Spleen (tissue), 11 donors: ENCODE results near the gene ZNF319. TPM values are rescaled to one million over a fixed set of nuclear protein-coding genes. Genes with fewer than 3 reads are reported as not detected.
"Not testable (repeated sequence)": the region's sequence is repeated elsewhere in the genome, so short reads cannot be mapped to it uniquely, and the experiment has no call there.

Experiments used
- DNase-seq: peaks from one replicate; pipeline ENCODE4 v3.0.0-alpha.2; 2020
- H3K27ac ChIP-seq, 8 donors: fragments of 200-600 bp; sonication (generic) in 7 of 8; 1 replicate in 4 of 8; 2 replicates in 4 of 8; pipeline versions ENCODE4 v1.5.0 to v1.8.0; 2016 to 2021; ENCODE audit warnings: inconsistent platforms in 4 of 8, mild to moderate bottlenecking in 4 of 8, moderate library complexity in 1 of 8
- H3K27me3 ChIP-seq, 7 donors: fragments of 200-600 bp; sonication (generic) in 6 of 7; replicated peaks in 1 of 7; 1 replicate in 4 of 7; 2 replicates in 3 of 7; pipeline versions ENCODE4 v1.5.0 to v1.8.0; 2016 to 2021; ENCODE audit warnings: inconsistent platforms in 3 of 7, mild to moderate bottlenecking in 1 of 7
- H3K36me3 ChIP-seq, 6 donors: fragments of 200-600 bp; sonication (generic) in 5 of 6; 1 replicate in 4 of 6; 2 replicates in 2 of 6; pipeline versions ENCODE4 v1.5.0 to v1.8.0; 2016 to 2021; ENCODE audit warnings: inconsistent platforms in 2 of 6
- H3K4me1 ChIP-seq, 6 donors: fragments of 200-600 bp; sonication (generic) in 5 of 6; 1 replicate in 3 of 6; 2 replicates in 3 of 6; pipeline versions ENCODE4 v1.5.0 to v1.8.0; 2016 to 2021; ENCODE audit warnings: inconsistent platforms in 3 of 6
- H3K4me3 ChIP-seq, 8 donors: fragments of 200-600 bp; sonication (generic) in 7 of 8; 1 replicate in 4 of 8; 2 replicates in 4 of 8; pipeline versions ENCODE4 v1.5.0 to v1.8.0; 2016 to 2021; ENCODE audit warnings: inconsistent platforms in 4 of 8, mild to moderate bottlenecking in 4 of 8, moderate library complexity in 2 of 8
- H3K9me3 ChIP-seq, 8 donors: fragments of 200-600 bp; sonication (generic) in 7 of 8; 1 replicate in 4 of 8; 2 replicates in 4 of 8; pipeline versions ENCODE4 v1.5.0 to v1.8.0; 2016 to 2021; ENCODE audit warnings: inconsistent platforms in 4 of 8
- POLR2A ChIP-seq, 3 donors: fragments of 450-650 bp; IDR thresholded peaks; one replicate each; pipeline ENCODE4 v1.5.1; 2017; ENCODE audit warnings: antibody characterized with exemption in 3 of 3, mild to moderate bottlenecking in 1 of 3
- POLR2AphosphoS5 ChIP-seq, 3 donors: sonication (generic); formaldehyde crosslinking; IDR thresholded peaks; one replicate each; pipeline ENCODE4 v1.5.1; 2017; ENCODE audit warnings: antibody characterized with exemption in 3 of 3
- WGBS, 5 donors: extraction: QIAGEN DNeasy Blood & Tissue Kit in 3 of 5; methylation state at CpG; one replicate each; pipeline versions ENCODE4 v1.1.5 to v1.1.7; 2013 to 2018; 5-methylcytosine and 5-hydroxymethylcytosine counted together
- intact Hi-C: fragments of 100-400 bp; cut with DNase I; formaldehyde crosslinking; loops from one replicate; pipeline ENCODE4 v1.15.0; 2023; ENCODE audit warnings: low total_unique reads
- polyA plus RNA-seq, 3 donors: library from polyadenylated mRNA; stranded (reverse); fragments of 200-250 nt; gene quantifications; one replicate each; pipeline ENCODE4 v1.2.1, GENCODE V29; 2013
- total RNA-seq, 7 donors: library from RNA; depleted of rRNA in 3 of 7; stranded (reverse); fragments of >200 nt in 3 of 7; fragmentation: NEBNext Ultra II Directional in 4 of 7; extraction: Animal tissue kit (Norgen Biotek cat#: 25700) in 4 of 7; gene quantifications; one replicate each; pipeline versions ENCODE4 v1.1.0 to v1.2.1, GENCODE V29; 2016 to 2021
- TF ChIP-seq, protein P1 (sequence below), 11 experiments: fragments of 200-600 bp in 7 of 11; fragments of 450-650 bp in 4 of 11; sonication (generic) in 4 of 11; IDR thresholded peaks in 8 of 11; conservative IDR thresholded peaks in 3 of 11; 1 replicate in 7 of 11; 2 replicates in 4 of 11; pipeline versions ENCODE4 v1.4.0 to v1.8.0; 2016 to 2021; ENCODE audit warnings: antibody characterized with exemption in 11 of 11, inconsistent platforms in 4 of 11, mild to moderate bottlenecking in 1 of 11
- donor health status: healthy with polysubstance abuse.
- donor health status: DM: no; HTN: no; CAD: no; lungs with moderate emphysema.
- donor health status: DM: no; HTN: no; CAD: no.
- donor health status: Bipolar disorder and iron deficiency.
- donor health status: healthy.
- donor health status: DM: no; HTN: no; CAD: no.
- donor health status: DM: yes; HTN: yes; CAD: no.

Gene ZNF319
- total and polyA plus RNA-seq, 10 donors = 3.0 to 23.4 (median 16.1) TPM

- peaks cover 0 to 24% (median 0%) of the 10 kb centered on the region in 7 donors for H3K27me3 ChIP-seq
- TF ChIP-seq POLR2AphosphoS5 (IDR thresholded peaks at IDR 0.05) = no peak
- no peak for TF ChIP-seq POLR2A (IDR thresholded peaks at IDR 0.05)
- TF ChIP-seq, protein P1, sequence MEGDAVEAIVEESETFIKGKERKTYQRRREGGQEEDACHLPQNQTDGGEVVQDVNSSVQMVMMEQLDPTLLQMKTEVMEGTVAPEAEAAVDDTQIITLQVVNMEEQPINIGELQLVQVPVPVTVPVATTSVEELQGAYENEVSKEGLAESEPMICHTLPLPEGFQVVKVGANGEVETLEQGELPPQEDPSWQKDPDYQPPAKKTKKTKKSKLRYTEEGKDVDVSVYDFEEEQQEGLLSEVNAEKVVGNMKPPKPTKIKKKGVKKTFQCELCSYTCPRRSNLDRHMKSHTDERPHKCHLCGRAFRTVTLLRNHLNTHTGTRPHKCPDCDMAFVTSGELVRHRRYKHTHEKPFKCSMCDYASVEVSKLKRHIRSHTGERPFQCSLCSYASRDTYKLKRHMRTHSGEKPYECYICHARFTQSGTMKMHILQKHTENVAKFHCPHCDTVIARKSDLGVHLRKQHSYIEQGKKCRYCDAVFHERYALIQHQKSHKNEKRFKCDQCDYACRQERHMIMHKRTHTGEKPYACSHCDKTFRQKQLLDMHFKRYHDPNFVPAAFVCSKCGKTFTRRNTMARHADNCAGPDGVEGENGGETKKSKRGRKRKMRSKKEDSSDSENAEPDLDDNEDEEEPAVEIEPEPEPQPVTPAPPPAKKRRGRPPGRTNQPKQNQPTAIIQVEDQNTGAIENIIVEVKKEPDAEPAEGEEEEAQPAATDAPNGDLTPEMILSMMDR (IDR thresholded peaks at IDR 0.05 in 8 of 11, conservative IDR thresholded peaks at IDR 0.05 in 3 of 11) = no peak
- no peaks in the 10 kb centered on the region for H3K9me3 ChIP-seq
- intact Hi-C loops = no loop called here
- H3K4me3 ChIP-seq = no peak overlapping the region
- DNase-seq = peak; percentile 17
- no peak overlapping the region for H3K27ac ChIP-seq
- H3K4me1 ChIP-seq = peaks cover 5 to 24% (median 18%) of the 10 kb centered on the region in 6 donors
- 83 to 93% (median 88%) methylated on average over 5 of the region's 5 CpGs for WGBS, 5 donors
- H3K36me3 ChIP-seq = no peaks in the 10 kb centered on the region
Measured at GRCh38 chr16:57982385-57982784, 18.1 kb downstream of the ZNF319 start.

DNA sequence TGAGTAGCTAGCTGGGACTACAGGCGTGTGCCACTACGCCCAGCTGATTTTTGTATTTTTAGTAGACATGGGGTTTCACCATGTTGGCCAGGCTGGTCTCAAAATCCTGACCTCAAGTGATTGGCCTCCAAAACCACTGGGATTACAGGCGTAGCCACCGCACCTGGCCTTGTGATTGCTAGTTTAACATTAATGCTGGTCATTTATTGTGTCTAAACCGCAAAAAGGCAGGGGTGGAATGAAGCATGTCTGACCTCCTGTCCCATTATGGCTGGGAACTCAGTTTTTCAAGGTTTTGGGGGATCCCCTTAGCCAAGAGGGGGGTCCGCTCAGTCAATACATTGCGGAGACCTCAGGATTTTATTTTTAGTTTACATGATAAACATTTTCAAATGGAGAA, 18.8 kb downstream of the ZNF319 start:
- no peaks in the 10 kb centered on the region for H3K9me3 ChIP-seq
- H3K27ac ChIP-seq = no peak overlapping the region
- H3K4me3 ChIP-seq = no peak overlapping the region
- intact Hi-C loops = no loop called here
- peak; percentile 29 for DNase-seq
- H3K36me3 ChIP-seq = no peaks in the 10 kb centered on the region
- WGBS, 5 donors = 87 to 93% (median 91%) methylated on average over 7 of the region's 7 CpGs
- H3K27me3 ChIP-seq = peaks cover 0 to 24% (median 0%) of the 10 kb centered on the region in 7 donors
- peaks cover 5 to 24% (median 18%) of the 10 kb centered on the region in 6 donors for H3K4me1 ChIP-seq
- TF ChIP-seq, protein P1 (IDR thresholded peaks at IDR 0.05 in 8 of 11, conservative IDR thresholded peaks at IDR 0.05 in 3 of 11) = no peak
- TF ChIP-seq POLR2A (IDR thresholded peaks at IDR 0.05) = no peak

- Histone ChIP-seq H3K27me3 (peaks cover 0 to 5% (median 0%) of the 10 kb centered on the region in 7 donors), H3K27ac (no peak overlapping the region), H3K4me3 (no peak overlapping the region), H3K36me3 (no peaks in the 10 kb centered on the region), H3K9me3 (no peaks in the 10 kb centered on the region), H3K4me1 (peaks cover under 1 to 4% (median 2%) of the 10 kb centered on the region in 6 donors)
- TF ChIP-seq POLR2A (IDR thresholded peaks at IDR 0.05) (no peak), POLR2AphosphoS5 (IDR thresholded peaks at IDR 0.05) (no peak)
- TF ChIP-seq, protein P1 (IDR thresholded peaks at IDR 0.05 in 8 of 11, conservative IDR thresholded peaks at IDR 0.05 in 3 of 11) = no peak
- DNase-seq = peak; percentile 50
- intact Hi-C loops = no loop called here
- WGBS, 5 donors = 80 to 91% (median 86%) methylated on average over 11 of the region's 11 CpGs
Measured at GRCh38 chr16:57979006-57979585, 21.4 kb downstream of the ZNF319 start.

- H3K9me3 ChIP-seq, H3K4me1 ChIP-seq, H3K36me3 ChIP-seq, intact Hi-C loops, H3K27me3 ChIP-seq, H3K4me3 ChIP-seq, DNase-seq, H3K27ac ChIP-seq: not testable (repeated sequence)
- WGBS, 5 donors = 85 to 91% (median 88%) methylated on average over 2 of the region's 2 CpGs
Measured at GRCh38 chr16:57978070-57978465, 22.4 kb downstream of the ZNF319 start.
